Gastrocnemius medialis (tissue), 4 donors: ENCODE data around the gene IMP3. TPM values are rescaled to one million over a fixed set of nuclear protein-coding genes. Genes with fewer than 3 reads are reported as not detected.

Experiments
- ATAC-seq, 2 donors: fragments of 150-250 bp; one replicate each; pipeline ENCODE4 v1.9.1; 2016
- DNase-seq, 2 donors: peaks; one replicate each; pipeline ENCODE4 v3.0.0-alpha.2; 2019
- H3K27ac ChIP-seq, 4 donors: fragments of 200-600 bp; sonication (generic); 1 replicate in 1 of 4; 2 replicates in 3 of 4; pipeline ENCODE4 v1.5.1; 2016 to 2018; ENCODE audit warnings: mild to moderate bottlenecking in 2 of 4, moderate library complexity in 1 of 4
- H3K27me3 ChIP-seq, 3 donors: fragments of 200-600 bp; sonication (generic) in 2 of 3; 1 replicate in 1 of 3; 2 replicates in 2 of 3; pipeline versions ENCODE4 v1.5.1 to v1.6.0; 2016 to 2019; ENCODE audit warnings: mild to moderate bottlenecking in 1 of 3, moderate library complexity in 1 of 3
- H3K36me3 ChIP-seq, 2 donors: fragments of 200-600 bp; sonication (generic) in 1 of 2; one replicate each; pipeline ENCODE4 v1.5.1; 2017 to 2018
- H3K4me1 ChIP-seq, 2 donors: fragments of 200-600 bp; sonication (generic) in 1 of 2; one replicate each; pipeline ENCODE4 v1.5.1; 2016 to 2017; ENCODE audit warnings: mild to moderate bottlenecking in 2 of 2
- H3K4me3 ChIP-seq, 4 donors: fragments of 200-600 bp; sonication (generic) in 3 of 4; 1 replicate in 1 of 4; 2 replicates in 3 of 4; pipeline ENCODE4 v1.5.1; 2016 to 2019; ENCODE audit warnings: mild to moderate bottlenecking in 2 of 4
- H3K9me3 ChIP-seq, 3 donors: fragments of 200-600 bp; sonication (generic) in 2 of 3; 1 replicate in 1 of 3; 2 replicates in 2 of 3; pipeline ENCODE4 v1.5.1; 2016 to 2019
- CTCF ChIP-seq, 5 experiments: fragments of 450-650 bp in 3 of 5; fragments of 200-600 bp in 2 of 5; sonication (generic) in 2 of 5; IDR thresholded peaks in 4 of 5; conservative IDR thresholded peaks in 1 of 5; 1 replicate in 4 of 5; 2 replicates in 1 of 5; pipeline ENCODE4 v1.5.1; 2016 to 2019; ENCODE audit warnings: antibody characterized with exemption in 5 of 5, mild to moderate bottlenecking in 3 of 5, moderate library complexity in 3 of 5
- POLR2A ChIP-seq, 2 donors: fragments of 450-650 bp; IDR thresholded peaks; one replicate each; pipeline ENCODE4 v1.6.1; 2017; ENCODE audit warnings: antibody characterized with exemption in 2 of 2, mild to moderate bottlenecking in 2 of 2, moderate library complexity in 2 of 2
- in situ Hi-C, 4 donors: fragments of 200-750 bp; cut with MboI; loops; one replicate each; pipeline versions ENCODE4 v1.15.0 to v1.8.0; 2017; ENCODE audit warnings: low sequenced_read_pairs in 4 of 4
- intact Hi-C: fragments of 100-400 bp; cut with DNase I; formaldehyde crosslinking; loops from one replicate; pipeline ENCODE4 v1.15.1; 2023; ENCODE audit warnings: low total_unique reads
- total RNA-seq, 4 donors: library from RNA; depleted of rRNA; stranded (reverse); fragments of >200 nt; gene quantifications; one replicate each; pipeline versions ENCODE4 v1.1.0 to v1.2.3, GENCODE V29; 2016

IMP3 gene
- total RNA-seq, 4 donors from 2014 or later = 110 to 184 (median 153) TPM

GRCh38 chr15:75669191-75669878 lies 29.3 kb upstream of the IMP3 start:
- H3K4me1 ChIP-seq = peaks cover 35 to 45% of the 10 kb centered on the region in 2 donors
- no peaks in the 10 kb centered on the region for H3K9me3 ChIP-seq
- no peak for DNase-seq
- H3K4me3 ChIP-seq = no peak overlapping the region
- no peak for ATAC-seq
- intact Hi-C loops = no loop called here
- no peak for TF ChIP-seq CTCF (IDR thresholded peaks at IDR 0.05 in 4 of 5, conservative IDR thresholded peaks at IDR 0.05 in 1 of 5)
- no peak for TF ChIP-seq POLR2A (IDR thresholded peaks at IDR 0.05)
- H3K27me3 ChIP-seq = no peaks in the 10 kb centered on the region
- in situ Hi-C loops = no loop called here
- no peak overlapping the region for H3K27ac ChIP-seq
- H3K36me3 ChIP-seq = no peaks in the 10 kb centered on the region

DNA sequence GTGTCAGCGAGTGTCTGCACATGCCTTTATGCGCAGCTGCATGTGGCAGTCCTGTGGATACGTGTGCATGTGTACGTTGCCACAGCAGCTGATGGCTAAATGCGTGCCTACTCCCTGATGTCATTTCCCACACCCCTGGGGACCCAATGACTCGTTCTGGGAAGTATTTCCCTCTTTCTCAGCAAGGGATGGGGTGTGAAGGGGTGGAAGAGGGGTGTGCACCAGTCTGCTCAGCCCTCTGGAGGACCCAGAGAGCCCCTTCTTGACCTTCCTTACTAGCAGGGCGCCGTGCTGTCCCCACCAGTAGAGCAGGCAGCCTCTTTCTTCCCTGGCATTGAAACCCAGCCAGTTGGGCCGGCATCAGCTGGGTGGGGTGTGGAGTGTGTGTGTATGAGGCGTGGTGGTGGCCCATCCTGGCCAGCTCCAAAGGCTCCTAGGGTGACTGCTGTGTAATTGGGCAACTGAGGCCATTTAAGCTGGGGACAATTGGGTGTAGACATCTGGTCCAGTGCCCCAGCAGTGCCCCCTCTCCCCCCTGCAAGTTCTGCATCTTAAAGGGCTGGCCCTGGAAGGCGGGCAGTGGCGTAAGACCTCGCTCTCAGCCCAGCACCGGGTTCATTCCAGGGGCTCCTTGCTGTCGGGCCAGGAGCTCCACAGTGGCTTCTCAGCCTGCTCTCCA lies 26.9 kb upstream of the IMP3 start:
- TF ChIP-seq POLR2A (IDR thresholded peaks at IDR 0.05) (no peak), CTCF (IDR thresholded peaks at IDR 0.05 in 4 of 5, conservative IDR thresholded peaks at IDR 0.05 in 1 of 5) (no peak)
- in situ Hi-C loops (no loop called here), intact Hi-C loops (no loop called here)
- DNase-seq (peak in 1 of 2 donors; percentile 76), ATAC-seq (peak; percentile 71 to 72)
- H3K9me3 ChIP-seq = no peaks in the 10 kb centered on the region
- peaks cover 18 to 22% of the 10 kb centered on the region in 2 donors for H3K4me1 ChIP-seq
- no peak overlapping the region for H3K4me3 ChIP-seq
- no peaks in the 10 kb centered on the region for H3K27me3 ChIP-seq
- H3K36me3 ChIP-seq = no peaks in the 10 kb centered on the region
- H3K27ac ChIP-seq = peak overlapping the region; percentile 57 to 79 (median 68)

DNA sequence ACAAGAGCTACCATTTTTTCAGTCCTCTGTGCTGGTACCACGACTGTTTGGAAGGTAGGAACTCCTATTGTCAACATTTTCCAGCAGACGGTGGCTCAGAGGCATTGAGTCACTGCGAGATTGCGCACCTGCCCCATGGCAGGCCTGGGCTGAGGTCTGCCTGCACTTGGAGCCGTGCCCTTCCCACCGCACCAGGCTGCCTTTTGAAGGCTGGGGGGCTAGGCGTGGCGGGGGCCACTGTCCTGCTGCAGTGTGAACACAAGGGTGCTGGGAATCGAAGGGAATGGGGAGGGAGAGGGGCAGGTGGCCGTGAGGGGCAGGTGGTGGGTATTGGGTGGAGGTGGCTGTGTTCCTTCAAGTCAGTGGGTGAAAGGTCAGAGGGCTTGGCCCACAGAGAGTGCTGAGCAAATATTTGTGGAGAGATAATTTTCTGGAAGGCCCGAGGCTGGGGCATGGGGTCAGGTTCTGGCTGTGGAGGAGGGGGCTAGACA lies 24.0 kb upstream of the IMP3 start:
- Histone ChIP-seq H3K36me3 (no peaks in the 10 kb centered on the region), H3K27me3 (no peaks in the 10 kb centered on the region), H3K27ac (no peak overlapping the region), H3K9me3 (no peaks in the 10 kb centered on the region), H3K4me3 (no peak overlapping the region), H3K4me1 (peaks cover 22 to 26% of the 10 kb centered on the region in 2 donors)
- TF ChIP-seq CTCF (IDR thresholded peaks at IDR 0.05 in 4 of 5, conservative IDR thresholded peaks at IDR 0.05 in 1 of 5) = no peak
- no peak for TF ChIP-seq POLR2A (IDR thresholded peaks at IDR 0.05)
- in situ Hi-C loops = no loop called here
- ATAC-seq (no peak), DNase-seq (no peak)
- intact Hi-C loops = no loop called here

DNA sequence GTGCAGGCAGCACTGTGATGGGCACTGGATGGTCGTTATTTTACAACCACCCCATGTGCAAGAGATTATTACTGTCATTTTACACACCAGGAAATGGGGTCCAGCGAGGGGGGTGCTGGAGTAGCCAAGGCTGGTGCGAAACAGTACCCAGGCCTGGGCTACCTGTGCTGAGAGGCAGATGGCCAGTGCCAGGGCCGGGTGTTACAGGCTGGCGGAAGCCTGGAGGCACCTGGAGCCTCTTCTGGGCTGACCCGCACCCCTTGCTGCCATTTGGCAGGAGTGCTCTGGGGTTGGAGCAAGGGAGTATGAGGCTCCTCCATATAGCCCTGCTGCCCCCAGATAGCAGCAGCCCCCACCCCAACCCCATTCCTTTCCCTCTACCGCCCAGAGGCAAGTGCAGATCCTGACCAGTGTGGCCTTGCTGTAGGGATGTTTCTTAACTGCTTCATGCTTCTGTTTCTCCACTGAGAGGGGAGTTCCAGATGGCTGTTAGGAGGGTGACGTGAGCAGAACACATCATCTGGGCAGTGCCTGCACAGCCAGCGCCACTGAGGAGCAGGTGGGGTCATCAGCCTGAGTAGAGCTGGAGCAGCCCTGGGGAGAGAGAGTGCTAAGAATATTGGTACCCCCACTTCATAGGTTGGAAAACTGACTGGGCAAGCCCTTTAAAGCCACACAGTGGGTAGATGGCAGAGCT lies 22.9 kb upstream of the IMP3 start:
- ATAC-seq = no peak

More for the DNA sequence above, 22.9 kb upstream of the IMP3 start:
- Histone ChIP-seq H3K9me3 (no peaks in the 10 kb centered on the region), H3K4me3 (no peak overlapping the region), H3K27me3 (no peaks in the 10 kb centered on the region), H3K4me1 (peaks cover 22 to 28% of the 10 kb centered on the region in 2 donors), H3K27ac (peak overlapping the region in 1 of 4 donors; percentile 2), H3K36me3 (no peaks in the 10 kb centered on the region)
- intact Hi-C loops (no loop called here), in situ Hi-C loops (no loop called here)
- DNase-seq = no peak
- TF ChIP-seq POLR2A (IDR thresholded peaks at IDR 0.05) (no peak), CTCF (IDR thresholded peaks at IDR 0.05 in 4 of 5, conservative IDR thresholded peaks at IDR 0.05 in 1 of 5) (no peak)
